GM19397 (cell line): ENCODE results near the gene NR3C2.

Source experiments
- ATAC-seq: cut with Tn5 transposase; IDR thresholded peaks from one replicate; pipeline ENCODE4 v1.9.1; 2021; ENCODE audit warnings: mild to moderate bottlenecking, moderate library complexity; ENCODE audit not compliant: unreplicated experiment

The NR3C2 gene

DNA sequence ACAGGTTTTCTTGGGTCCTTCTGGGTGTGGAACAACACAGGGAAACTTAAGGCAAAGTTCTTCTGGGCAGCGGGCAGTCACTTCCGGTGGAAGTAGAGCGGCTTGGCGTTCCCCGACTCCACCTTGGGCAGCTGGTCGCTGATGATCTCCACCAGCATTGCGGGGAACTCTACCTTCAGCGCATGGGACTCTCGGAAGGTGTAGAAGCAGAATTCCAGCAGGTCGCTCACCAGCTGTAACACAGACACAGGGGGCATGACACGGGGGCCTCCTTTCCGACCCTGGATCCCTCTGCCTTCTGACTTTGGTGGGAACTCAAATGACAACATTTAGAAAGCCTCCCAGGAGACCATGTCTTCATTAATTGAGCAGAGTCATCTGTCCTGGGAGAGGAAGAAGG, 360.9 kb downstream of the NR3C2 start:
- no peak for ATAC-seq

GRCh38 chr4:148079961-148080360, 362.3 kb downstream of the NR3C2 start:
- no peak for ATAC-seq

DNA sequence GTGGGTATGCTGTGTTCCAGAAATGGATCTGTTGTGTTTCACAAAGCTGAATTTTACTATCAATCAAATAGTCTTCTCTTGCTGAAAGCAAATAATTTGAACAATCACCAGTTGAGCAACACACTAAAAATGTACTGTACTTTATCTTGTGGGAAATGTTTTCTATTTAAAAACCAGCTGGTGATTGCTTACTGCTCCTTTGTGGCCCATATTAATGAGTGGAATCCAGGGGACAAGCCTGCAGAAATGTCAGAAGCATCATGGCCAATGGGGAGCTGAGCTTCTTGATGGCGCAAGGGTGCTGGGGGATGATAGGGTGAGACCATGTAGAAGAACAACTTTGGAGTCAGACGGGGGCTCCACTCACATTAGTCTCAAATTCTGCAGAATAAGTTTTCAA, 364.2 kb downstream of the NR3C2 start:
- no peak for ATAC-seq

- no peak for ATAC-seq
Measured at GRCh38 chr4:148077581-148077980, 364.6 kb downstream of the NR3C2 start.

DNA sequence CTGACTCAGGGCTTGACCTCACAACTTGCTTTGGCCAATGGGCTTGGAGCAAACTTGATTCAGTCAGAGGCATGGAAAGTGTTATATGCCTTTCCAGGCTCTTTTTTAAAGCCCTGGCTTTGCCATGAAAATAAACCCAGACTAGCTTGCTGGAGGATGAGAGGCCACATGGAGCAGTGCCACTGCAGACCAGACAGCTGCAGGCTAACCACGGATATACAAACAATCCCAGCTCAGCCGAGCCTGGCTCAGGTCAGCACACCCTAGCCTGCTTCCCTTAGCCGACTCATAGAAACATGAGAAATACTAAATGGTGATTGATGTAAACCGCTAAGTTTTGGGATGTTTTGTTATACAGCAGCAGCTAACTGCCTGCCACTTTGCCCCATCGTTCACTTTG, 365.2 kb downstream of the NR3C2 start:
- ATAC-seq, result no peak

GRCh38 chr4:148075438-148075837, 366.8 kb downstream of the NR3C2 start:
- no peak for ATAC-seq

DNA sequence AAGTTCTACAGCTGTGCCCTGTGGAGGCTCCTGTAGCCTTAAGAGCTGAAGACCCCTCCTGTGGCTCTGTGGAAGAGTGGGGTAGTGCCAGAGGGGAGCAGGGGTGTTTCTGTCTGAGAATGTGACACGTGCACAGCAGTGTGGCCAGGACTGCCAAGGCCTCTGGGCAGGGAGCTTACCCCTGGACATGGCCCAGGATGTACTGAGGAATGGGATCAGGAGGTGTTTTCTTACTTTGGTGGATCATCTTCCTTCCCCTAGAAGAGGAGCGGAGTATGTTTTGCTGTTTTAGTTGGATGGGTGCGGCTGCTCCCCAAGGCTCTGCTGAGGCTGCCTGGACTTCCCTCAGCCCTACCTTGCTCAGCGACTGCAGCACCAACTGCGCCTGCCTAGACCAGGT, 367.8 kb downstream of the NR3C2 start:
- ATAC-seq, result no peak

- no peak for ATAC-seq
Measured at GRCh38 chr4:148073349-148073748, 368.9 kb downstream of the NR3C2 start.

- no peak for ATAC-seq
Measured at GRCh38 chr4:148072789-148073188, 369.4 kb downstream of the NR3C2 start.

- no peak for ATAC-seq
Measured at GRCh38 chr4:148071009-148071408, 371.2 kb downstream of the NR3C2 start.

DNA sequence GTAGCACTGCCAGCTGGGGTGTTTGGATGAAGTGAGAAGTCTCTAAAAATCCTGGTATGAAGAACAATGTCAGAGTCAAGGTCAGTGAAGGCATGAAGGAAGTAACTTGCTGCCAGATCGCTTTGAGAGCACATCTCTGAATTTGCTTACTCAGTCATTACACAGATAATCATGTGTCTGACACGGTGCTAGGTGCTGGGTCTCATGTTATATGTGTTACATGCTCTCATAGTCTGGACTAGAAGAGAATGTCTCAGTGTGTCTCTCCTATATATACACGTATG, 372.4 kb downstream of the NR3C2 start:
- no peak for ATAC-seq

- no peak for ATAC-seq
Measured at GRCh38 chr4:148069086-148069894, 372.9 kb downstream of the NR3C2 start.

DNA sequence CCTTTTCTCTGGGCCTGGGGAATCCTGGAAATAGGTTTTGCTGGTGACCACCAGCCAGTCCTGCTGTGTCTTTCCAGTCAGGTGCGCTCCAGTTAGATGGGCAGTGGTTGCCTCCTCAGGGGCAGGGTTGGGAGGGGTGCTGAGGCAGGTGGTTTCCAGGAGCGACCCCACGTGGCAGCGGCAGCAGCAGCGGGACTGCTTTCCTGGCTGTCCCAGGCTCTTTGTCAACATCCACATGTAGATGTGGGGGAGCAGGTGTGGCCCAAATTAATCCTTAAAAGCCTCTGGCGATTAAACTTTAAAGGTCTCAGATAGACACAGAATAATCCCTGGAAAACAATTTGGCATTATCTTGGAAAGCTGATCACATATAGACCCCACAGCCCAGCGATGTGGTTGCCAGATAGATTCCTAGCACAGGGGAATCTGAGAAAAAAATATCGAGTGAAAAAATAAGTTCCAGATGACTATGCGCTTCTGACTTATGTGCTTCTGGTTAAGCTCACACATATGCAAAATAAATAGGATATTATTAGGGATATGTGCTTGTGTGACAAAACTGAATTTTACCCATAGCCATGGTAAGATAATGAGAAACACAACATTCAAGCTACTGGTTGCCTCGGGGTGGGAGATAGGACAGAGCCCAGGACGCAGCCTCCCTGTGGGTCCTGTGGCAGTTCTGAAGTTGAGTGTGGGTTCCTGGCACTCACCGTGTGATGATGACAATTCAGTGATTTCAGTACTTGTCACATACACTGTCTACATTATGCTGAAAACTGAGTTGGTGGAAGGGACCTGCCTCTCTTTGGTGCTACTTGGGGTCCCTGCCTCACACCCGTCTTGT, 373.9 kb downstream of the NR3C2 start:
- no peak for ATAC-seq

- no peak for ATAC-seq
Measured at GRCh38 chr4:148067301-148067916, 374.8 kb downstream of the NR3C2 start.

DNA sequence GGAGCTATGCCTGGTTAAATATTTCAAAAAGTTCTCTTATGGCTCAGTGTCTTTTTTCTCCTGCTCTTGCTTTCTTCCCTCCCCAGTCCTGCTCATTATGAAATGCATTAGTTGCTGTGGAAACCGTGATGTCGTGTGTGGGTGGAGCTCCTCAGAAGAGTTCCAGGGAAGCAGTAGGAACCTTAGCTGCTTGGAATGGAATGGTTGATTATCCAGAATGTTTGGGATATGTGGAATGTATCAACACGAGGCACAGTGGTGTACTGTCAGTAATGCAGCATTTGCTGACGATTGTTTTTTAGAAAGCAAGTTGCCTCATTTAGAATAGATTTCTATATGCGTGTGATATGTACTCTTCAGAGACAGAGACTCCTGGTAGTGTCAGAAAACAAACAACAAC, 377.1 kb downstream of the NR3C2 start:
- no peak for ATAC-seq

GRCh38 chr4:148064451-148064850, 377.8 kb downstream of the NR3C2 start:
- ATAC-seq, result no peak

DNA sequence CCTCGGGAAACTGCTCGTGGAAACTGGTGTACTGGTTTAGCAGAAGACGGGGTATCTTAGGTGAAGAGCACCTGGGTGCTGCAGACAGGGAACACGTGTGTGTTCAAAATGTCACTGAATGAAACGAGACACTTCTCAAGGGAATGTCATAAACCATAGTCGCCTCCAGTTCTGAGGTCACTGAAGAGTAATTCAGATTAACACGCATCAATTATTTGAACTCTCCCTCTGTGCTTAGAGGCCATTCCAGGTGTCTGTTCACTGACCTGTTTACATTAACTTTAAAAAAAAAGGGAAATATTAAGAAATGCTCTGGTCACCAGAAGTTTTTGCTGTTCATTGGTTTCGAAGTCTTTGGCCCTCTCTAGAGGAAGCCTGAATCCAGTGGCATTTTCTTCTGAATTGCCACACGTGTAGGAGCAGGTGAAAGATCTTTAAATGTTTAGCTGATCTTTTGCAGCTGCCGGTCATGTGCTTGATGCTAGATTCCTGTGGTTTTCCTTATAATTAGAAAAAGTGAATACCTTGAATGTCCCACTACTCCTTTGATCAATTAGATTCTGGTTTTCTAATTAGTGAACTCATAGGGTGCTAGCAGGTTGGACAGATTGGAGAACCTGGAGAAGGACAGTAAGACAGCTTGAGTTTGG, 379.8 kb downstream of the NR3C2 start:
- no peak for ATAC-seq

DNA sequence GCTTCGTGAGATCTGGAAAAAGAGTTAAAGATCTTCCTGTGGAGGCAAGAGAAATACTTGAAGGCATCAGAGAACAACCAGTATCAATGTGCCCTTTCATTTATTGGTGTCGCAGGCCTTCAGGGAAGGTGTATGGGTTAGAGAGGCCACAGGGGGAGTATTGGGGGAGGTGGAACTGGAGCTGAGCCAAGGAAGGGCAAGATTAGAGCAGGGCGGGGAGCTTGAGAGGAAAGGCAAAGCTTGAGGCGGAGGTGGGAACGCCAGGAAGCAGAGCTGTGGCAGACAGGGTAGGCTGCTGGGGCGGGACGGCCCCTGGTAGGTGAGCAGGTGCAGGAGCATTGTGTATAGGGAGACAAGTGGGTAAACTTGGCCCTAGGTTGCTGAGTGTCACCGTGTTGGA, 380.4 kb downstream of the NR3C2 start:
- no peak for ATAC-seq

GRCh38 chr4:148061141-148061481, 381.1 kb downstream of the NR3C2 start:
- no peak for ATAC-seq

- no peak for ATAC-seq
Measured at GRCh38 chr4:148060264-148061140, 381.7 kb downstream of the NR3C2 start.
